GM21786 (cell line): ENCODE measurements around the gene NCOR1.

Source experiments
- ATAC-seq: cut with Tn5 transposase; IDR thresholded peaks from one replicate; pipeline ENCODE4 v1.9.1; 2021; ENCODE audit not compliant: unreplicated experiment

NCOR1 gene

GRCh38 chr17:16037636-16038035 lies 177.7 kb downstream of the NCOR1 start:
- ATAC-seq: no peak

GRCh38 chr17:16036261-16036660 lies 179.1 kb downstream of the NCOR1 start:
- no peak for ATAC-seq

- no peak for ATAC-seq
Observed at GRCh38 chr17:16033729-16034349, 181.5 kb downstream of the NCOR1 start.

- ATAC-seq: peak; percentile 88
Observed at GRCh38 chr17:16027708-16028584, 187.4 kb downstream of the NCOR1 start.

DNA sequence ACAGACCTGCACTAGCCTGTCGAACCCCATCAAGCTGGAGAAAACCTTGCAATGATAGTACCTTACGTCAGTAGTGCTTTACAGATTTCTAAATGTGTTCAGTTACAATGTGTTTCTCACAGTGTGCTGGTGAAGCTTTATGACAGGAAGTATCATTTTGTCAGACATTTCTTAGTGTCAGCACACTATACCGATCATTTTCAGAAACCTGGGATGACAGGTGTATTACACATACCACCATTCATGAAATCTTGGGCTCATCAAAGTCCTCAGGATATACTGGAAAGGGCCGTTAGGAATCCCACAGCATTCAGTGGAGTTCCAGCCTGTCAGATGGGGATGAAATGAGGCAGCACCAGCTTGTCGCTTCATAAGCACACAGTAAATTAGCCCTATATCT lies 188.4 kb downstream of the NCOR1 start:
- ATAC-seq: no peak

- ATAC-seq: no peak
Observed at GRCh38 chr17:16025202-16025601, 190.1 kb downstream of the NCOR1 start.

DNA sequence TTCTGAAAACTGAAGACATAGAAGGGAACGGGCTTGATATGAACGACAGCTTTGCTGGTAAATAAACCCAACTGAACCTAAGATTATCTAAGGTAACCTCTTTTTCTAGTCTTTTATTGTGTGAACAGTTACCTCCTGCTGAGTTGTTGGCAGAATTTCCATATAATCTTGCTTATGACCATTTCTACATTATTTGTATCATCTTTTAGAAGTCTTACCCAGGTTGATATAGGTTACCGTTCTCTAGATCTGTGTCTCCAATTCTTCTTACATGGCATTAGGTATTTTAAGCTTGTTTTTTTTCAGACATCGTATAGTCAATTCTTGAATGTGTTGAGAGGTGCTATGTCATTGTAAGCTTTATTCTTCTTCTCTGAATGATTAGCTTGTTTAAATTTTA lies 191.5 kb downstream of the NCOR1 start:
- no peak for ATAC-seq

DNA sequence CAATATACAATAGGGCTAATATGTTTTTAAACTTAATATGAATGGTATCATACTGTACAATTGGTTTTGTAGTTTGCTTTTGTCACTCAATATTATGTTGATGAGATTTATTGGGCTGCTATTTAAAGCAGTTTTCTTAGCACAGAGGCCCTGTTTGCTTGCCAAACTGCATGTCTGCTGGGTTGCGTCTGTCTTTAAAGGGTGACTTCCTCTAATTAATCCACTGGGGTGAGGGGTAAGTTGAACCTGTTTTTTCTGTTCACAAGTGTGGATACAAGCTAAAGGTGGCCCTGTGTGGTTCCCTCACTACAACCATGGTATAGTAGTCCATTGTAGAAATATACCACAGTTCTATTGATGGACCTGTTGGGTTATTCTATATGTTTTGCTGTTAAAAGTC lies 196.0 kb downstream of the NCOR1 start:
- no peak for ATAC-seq

- no peak for ATAC-seq
Observed at GRCh38 chr17:16013943-16014407, 201.4 kb downstream of the NCOR1 start.

- no peak for ATAC-seq
Observed at GRCh38 chr17:16007439-16007838, 207.9 kb downstream of the NCOR1 start.

GRCh38 chr17:16005636-16006035 lies 209.7 kb downstream of the NCOR1 start:
- ATAC-seq: no peak

DNA sequence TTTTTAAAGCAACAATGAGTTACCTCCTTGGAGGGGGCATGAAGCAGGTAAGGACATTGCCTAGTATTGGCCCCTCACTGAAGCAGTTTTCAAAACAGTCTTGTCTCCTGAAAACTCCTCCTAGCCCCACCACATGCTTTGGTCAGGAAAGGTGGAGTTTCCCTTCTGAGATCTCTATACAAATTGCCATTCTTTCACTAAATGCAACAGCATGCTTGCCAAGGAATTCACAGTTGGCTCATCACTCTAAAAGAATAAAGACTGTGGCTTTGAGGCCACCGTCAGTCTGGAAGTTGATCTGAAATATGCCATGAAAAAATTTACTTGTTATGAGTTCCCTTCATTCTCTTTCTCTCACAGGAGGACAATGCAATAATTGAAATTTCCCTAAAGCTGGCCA lies 211.5 kb downstream of the NCOR1 start:
- no peak for ATAC-seq

GRCh38 chr17:16002708-16003260 lies 212.6 kb downstream of the NCOR1 start:
- ATAC-seq: no peak

- ATAC-seq: no peak
Observed at GRCh38 chr17:16001226-16001897, 214.0 kb downstream of the NCOR1 start.

DNA sequence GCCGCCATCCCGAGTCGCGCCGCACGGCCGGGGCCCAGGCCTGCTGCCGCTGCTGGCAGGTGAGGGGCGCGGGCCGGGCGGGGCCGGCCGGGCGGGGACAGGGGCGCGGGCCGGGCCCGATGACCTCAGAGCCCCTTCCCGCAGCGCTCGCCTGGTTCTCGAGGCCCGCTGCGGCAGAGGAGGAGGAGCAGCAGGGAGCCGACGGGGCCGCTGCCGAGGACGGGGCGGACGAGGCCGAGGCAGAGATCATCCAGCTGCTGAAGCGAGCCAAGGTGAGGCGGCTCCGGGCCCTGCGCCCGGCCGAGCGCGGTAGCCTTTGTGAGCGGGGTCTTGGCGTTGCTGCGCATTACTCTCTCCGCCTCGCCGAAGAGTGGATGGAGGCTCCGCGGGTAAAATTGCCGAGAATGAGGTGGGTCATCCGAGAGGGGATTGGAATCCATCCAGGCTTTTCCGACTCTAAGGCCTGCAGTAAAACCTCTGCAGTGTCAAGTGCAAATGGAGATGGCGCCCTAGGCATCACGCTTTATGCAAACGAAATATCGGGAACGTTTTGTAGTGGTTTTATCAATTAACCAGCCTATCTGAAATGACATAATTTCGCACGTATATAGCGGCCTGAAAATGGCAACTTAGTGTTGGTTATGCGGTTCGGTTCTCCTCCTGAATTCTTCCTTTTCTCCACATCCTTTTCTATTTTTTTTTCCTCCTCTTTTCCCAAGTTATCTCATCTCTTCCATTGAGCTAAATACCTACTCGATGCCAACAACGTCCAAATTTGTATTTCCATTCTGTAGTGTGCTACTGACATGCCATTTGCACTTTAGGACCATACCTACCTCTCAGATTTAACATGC lies 215.1 kb downstream of the NCOR1 start:
- no peak for ATAC-seq

DNA sequence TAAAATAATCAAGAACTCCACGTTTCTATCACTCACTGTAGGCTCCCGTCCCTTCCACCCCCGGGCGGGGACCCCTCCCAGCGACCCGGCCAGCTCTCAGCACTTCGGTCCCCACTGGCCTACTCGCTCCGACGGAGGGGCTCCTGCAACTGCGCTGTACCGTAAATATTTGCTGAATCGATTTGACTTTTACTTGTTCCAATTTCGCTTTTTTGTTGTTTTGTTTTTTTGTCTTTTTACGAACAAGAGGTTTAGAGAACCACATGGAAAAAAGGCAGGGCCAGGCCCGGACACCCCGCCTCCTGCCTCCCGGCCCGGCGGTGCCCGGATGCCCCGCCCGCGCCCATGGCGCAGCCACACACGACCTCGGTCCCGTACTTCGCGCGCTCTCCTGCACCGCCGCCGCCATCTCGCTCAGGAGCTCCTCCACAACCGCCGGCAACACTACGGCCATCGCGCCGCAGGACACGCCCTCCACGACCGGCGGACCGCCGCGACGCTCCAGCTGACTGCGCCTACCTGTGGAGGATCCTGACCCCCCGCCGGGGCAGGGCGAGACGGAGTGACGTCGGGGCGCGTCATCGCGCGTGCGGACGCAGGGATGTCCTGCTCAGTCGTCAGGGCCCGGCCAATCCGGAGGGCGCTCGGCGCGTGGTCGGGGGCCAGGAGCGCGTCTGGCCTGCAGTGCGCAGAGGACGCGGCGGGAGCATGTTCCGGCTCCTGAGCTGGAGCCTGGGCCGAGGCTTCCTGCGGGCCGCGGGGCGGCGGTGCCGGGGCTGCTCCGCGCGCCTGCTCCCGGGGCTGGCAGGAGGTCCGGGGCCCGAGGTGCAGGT lies 216.0 kb downstream of the NCOR1 start, which contains the start of the genes TTC19 and ZSWIM7:
Gene TTC19 (plus strand): TSS at position 684 of the 833 bp plus-strand sequence. CDS start 25 bp downstream, at position 709.
Gene ZSWIM7 (minus strand): TSS at position 564 of the 833 bp plus-strand sequence. CDS start 110 bp downstream, at position 454.
- ATAC-seq: peak; percentile 90

DNA sequence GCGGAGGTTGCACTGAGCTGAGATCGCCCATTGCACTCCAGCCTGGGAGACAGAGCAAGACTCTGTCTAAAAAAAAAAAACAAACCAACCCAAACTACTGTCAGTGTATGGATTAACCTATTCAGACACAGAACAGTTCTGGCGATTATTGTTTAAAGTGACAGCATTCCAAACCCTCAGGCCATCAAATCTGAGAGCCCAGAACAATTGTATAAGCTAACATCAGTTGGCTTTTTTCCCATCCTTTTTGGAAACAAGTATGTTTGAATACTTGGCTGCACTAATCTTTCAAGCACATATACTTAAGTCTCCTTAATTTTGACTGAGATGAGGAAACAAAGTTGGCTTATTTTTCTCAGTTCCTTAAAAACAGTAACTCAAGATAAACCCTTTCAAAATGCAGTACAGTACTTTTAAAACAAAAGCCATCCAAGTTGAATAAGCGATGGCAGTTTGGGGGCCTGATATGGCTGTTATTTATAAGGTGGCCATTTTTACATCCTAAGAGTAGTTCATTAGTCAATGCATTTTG lies 217.2 kb downstream of the NCOR1 start:
- ATAC-seq: no peak

DNA sequence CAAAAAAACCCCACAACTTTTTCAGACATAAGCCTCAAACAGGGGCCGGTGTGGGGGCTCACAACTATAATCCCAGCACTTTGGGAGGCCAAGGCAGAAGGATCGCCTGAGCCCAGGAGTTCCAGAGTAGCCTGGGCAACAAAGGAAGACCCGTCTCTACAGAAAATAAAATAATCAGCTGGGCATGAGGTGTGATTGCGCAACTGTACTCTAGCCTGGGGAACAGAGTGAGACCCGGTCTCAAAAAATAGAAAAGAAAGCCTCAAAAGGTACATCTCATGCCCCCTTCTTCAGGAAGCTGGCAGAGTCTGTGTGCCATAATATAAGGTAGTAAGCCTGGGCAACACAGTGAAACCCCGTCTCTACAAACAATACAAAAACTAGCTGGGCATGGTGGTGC lies 219.0 kb downstream of the NCOR1 start:
- ATAC-seq: no peak
